HepG2 (cell line): ENCODE measurements around the gene ZFPM1. TPM values are rescaled to one million over a fixed set of nuclear protein-coding genes. Genes with fewer than 3 reads are reported as not detected.
A peak's percentile ranks its signal among the peaks of the same experiment; 100 is the strongest.

ENCODE experiments used
- CBFB ChIP-seq: sonication (generic); formaldehyde crosslinking; IDR thresholded peaks from 2 replicates; pipeline ENCODE4 v1.4.0; 2020; ENCODE audit warnings: missing genetic modification reagents
- FOXK2 ChIP-seq: fragments of 450-650 bp; IDR thresholded peaks from 2 replicates; pipeline ENCODE4 v1.6.1; 2016
- GATAD1 ChIP-seq: IDR thresholded peaks from 2 replicates; pipeline ENCODE4 v1.6.1; 2016; ENCODE audit warnings: missing genetic modification reagents, missing compliant biosample characterization
- JUN ChIP-seq: sonication (generic); formaldehyde crosslinking; IDR thresholded peaks from 2 replicates; pipeline ENCODE4 v1.4.0; 2020; ENCODE audit warnings: mild to moderate bottlenecking, missing genetic modification reagents
- MTF1 ChIP-seq: sonication (generic); formaldehyde crosslinking; IDR thresholded peaks from 2 replicates; pipeline ENCODE4 v1.5.0; 2020; ENCODE audit warnings: missing genetic modification reagents
- PAX8 ChIP-seq: sonication (generic); formaldehyde crosslinking; IDR thresholded peaks from 2 replicates; pipeline ENCODE4 v1.8.0; 2022; ENCODE audit warnings: mild to moderate bottlenecking, missing genetic modification reagents, borderline replicate concordance
- PITX1 ChIP-seq: sonication (generic); formaldehyde crosslinking; IDR thresholded peaks from 2 replicates; pipeline ENCODE4 v1.5.1; 2020; ENCODE audit warnings: mild to moderate bottlenecking, missing genetic modification reagents
- RBAK ChIP-seq: sonication (generic); formaldehyde crosslinking; IDR thresholded peaks from 2 replicates; pipeline ENCODE4 v1.5.1; 2020; ENCODE audit warnings: mild to moderate bottlenecking, missing genetic modification reagents
- RXRB ChIP-seq: IDR thresholded peaks from 2 replicates; pipeline ENCODE4 v1.6.1; 2016; ENCODE audit warnings: borderline replicate concordance, missing genetic modification reagents, missing compliant biosample characterization
- TAF15 ChIP-seq: fragments of 200-400 bp; formaldehyde crosslinking; IDR thresholded peaks from one replicate; pipeline ENCODE4 v1.6.1; 2018; ENCODE audit warnings: mild to moderate bottlenecking, low read depth, low read length; ENCODE audit not compliant: poor library complexity, severe bottlenecking
- THAP11 ChIP-seq: IDR thresholded peaks from 2 replicates; pipeline ENCODE4 v1.6.1; 2016; ENCODE audit warnings: missing biosample characterization, missing genetic modification reagents
- ZNF329 ChIP-seq: sonication (generic); formaldehyde crosslinking; IDR thresholded peaks from 2 replicates; pipeline ENCODE4 v1.9.0; 2021; ENCODE audit warnings: low read depth, mild to moderate bottlenecking, missing genetic modification reagents
- ZNF34 ChIP-seq: sonication (generic); formaldehyde crosslinking; IDR thresholded peaks from 2 replicates; pipeline ENCODE4 v1.4.0; 2020; ENCODE audit warnings: mild to moderate bottlenecking, missing genetic modification reagents, borderline replicate concordance
- ZNF749 ChIP-seq: sonication (generic); formaldehyde crosslinking; IDR thresholded peaks from 2 replicates; pipeline ENCODE4 v1.8.0; 2022; ENCODE audit warnings: mild to moderate bottlenecking, missing genetic modification reagents, moderate library complexity, borderline replicate concordance
- polyA plus RNA-seq, 8 experiments: library from polyadenylated mRNA; depleted of rRNA in 3 of 8; stranded (reverse) in 7 of 8; unstranded in 1 of 8; fragments of >200 nt; fragmentation: Illumina TruSeq in 4 of 8; extraction: Trizol in 4 of 8; gene quantifications; 2 replicates each; pipeline versions ENCODE4 v1.2.1 to v1.2.3, GENCODE V29; 2011 to 2016; ENCODE audit warnings: low read depth in 4 of 8, missing spikeins in 1 of 8, mixed read lengths in 1 of 8; ENCODE audit not compliant: insufficient read depth in 1 of 8
- total RNA-seq, 5 experiments: library from RNA; depleted of rRNA; stranded (reverse); fragments of >200 nt; fragmentation: Illumina TruSeq; extraction: Trizol; gene quantifications; 2 replicates each; pipeline ENCODE4 v1.2.3, GENCODE V29; 2016; ENCODE audit warnings: low read depth in 1 of 5
- TF ChIP-seq, protein P1 (sequence below): sonication (generic); formaldehyde crosslinking; IDR thresholded peaks from 2 replicates; pipeline ENCODE4 v1.4.0; 2020; ENCODE audit warnings: missing genetic modification reagents
- TF ChIP-seq, protein P2 (sequence below): sonication (generic); formaldehyde crosslinking; IDR thresholded peaks from 2 replicates; pipeline ENCODE4 v1.4.0; 2020; ENCODE audit warnings: missing genetic modification reagents, borderline replicate concordance
- TF ChIP-seq, protein P3 (sequence below): sonication (generic); IDR thresholded peaks from 2 replicates; pipeline ENCODE4 v1.6.1; 2016; ENCODE audit warnings: low read depth, borderline replicate concordance
- TF ChIP-seq, protein P4 (sequence below): sonication (generic); formaldehyde crosslinking; IDR thresholded peaks from 2 replicates; pipeline ENCODE4 v1.4.0; 2020; ENCODE audit warnings: low read depth, mild to moderate bottlenecking, missing genetic modification reagents

Gene ZFPM1
- total and polyA plus RNA-seq, 2 of the 13 experiments (the other 11 are each of a cell fraction or from before 2014, with no cell fraction given) = 1.3 to 3.8 TPM

DNA sequence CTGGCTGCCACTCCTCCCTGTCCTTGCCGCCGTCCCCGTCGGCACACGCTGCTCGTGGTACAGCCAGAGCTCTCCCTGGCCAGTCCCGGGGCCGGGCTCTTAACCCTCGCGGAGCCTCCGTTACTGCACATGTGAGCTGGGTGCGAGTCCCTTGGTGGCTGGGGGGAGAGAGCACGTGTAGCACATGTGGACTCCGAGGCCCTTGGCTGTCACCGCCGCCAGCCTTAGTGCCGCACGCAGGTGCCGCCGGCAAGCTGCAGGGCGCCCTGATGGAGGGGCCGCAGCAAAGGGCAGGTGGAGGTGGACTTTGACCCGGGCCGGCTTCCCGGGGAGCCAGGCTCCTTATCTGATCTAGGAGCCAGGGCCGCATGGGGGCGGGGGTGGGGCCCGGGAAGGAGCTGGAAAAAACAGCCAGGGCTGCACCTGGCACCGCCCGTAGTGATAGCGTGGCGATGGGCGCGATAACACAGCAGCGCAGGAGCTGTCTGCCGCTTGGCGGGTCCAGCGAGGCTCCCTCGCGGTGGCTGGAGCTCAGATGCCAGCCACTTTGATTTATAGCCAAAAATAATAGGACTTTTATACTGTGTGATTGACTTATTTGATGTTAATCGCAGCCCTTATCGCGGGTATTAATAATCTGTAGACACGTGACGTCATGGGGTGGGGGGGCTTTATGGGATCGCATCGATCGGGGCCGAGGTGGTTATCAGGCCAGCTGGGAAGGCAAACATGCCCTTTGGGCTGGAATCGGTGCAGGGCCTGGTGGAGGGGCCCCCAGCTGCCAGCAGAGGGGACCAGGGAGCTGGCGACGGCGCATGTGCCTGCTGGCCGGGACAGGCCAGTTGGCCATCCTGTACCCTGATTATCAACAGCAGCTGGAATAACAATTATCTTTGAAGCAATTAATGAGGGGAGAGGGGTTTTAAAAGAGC is 35.1 kb downstream of the ZFPM1 start (continued):
- TF ChIP-seq, protein P1, sequence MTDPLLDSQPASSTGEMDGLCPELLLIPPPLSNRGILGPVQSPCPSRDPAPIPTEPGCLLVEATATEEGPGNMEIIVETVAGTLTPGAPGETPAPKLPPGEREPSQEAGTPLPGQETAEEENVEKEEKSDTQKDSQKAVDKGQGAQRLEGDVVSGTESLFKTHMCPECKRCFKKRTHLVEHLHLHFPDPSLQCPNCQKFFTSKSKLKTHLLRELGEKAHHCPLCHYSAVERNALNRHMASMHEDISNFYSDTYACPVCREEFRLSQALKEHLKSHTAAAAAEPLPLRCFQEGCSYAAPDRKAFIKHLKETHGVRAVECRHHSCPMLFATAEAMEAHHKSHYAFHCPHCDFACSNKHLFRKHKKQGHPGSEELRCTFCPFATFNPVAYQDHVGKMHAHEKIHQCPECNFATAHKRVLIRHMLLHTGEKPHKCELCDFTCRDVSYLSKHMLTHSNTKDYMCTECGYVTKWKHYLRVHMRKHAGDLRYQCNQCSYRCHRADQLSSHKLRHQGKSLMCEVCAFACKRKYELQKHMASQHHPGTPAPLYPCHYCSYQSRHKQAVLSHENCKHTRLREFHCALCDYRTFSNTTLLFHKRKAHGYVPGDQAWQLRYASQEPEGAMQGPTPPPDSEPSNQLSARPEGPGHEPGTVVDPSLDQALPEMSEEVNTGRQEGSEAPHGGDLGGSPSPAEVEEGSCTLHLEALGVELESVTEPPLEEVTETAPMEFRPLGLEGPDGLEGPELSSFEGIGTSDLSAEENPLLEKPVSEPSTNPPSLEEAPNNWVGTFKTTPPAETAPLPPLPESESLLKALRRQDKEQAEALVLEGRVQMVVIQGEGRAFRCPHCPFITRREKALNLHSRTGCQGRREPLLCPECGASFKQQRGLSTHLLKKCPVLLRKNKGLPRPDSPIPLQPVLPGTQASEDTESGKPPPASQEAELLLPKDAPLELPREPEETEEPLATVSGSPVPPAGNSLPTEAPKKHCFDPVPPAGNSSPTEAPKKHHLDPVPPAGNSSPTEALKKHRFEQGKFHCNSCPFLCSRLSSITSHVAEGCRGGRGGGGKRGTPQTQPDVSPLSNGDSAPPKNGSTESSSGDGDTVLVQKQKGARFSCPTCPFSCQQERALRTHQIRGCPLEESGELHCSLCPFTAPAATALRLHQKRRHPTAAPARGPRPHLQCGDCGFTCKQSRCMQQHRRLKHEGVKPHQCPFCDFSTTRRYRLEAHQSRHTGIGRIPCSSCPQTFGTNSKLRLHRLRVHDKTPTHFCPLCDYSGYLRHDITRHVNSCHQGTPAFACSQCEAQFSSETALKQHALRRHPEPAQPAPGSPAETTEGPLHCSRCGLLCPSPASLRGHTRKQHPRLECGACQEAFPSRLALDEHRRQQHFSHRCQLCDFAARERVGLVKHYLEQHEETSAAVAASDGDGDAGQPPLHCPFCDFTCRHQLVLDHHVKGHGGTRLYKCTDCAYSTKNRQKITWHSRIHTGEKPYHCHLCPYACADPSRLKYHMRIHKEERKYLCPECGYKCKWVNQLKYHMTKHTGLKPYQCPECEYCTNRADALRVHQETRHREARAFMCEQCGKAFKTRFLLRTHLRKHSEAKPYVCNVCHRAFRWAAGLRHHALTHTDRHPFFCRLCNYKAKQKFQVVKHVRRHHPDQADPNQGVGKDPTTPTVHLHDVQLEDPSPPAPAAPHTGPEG (CRISPR knock-in tag) = peak; percentile 99
- TF ChIP-seq ZNF34 (CRISPR knock-in tag) (peak; percentile 100), FOXK2 (0 out of 2 replicates have a peak, but pooled peaks have one; percentile 57), TAF15 (peak; percentile 94), GATAD1 (CRISPR knock-in tag) (peak; percentile 92), PITX1 (CRISPR knock-in tag) (peak; percentile 99), PAX8 (peak; percentile 100; the same call in 1 of the 2 replicates), RBAK (CRISPR knock-in tag) (peak; percentile 94; the same call in 1 of the 2 replicates), CBFB (peak; percentile 98), ZNF749 (CRISPR knock-in tag) (peak; percentile 100), JUN (CRISPR knock-in tag) (peak; percentile 100), THAP11 (CRISPR knock-in tag) (peak; percentile 92), MTF1 (peak; percentile 99), RXRB (CRISPR knock-in tag) (peak; percentile 99), ZNF329 (CRISPR knock-in tag) (peak; percentile 99)
- TF ChIP-seq, protein P2, sequence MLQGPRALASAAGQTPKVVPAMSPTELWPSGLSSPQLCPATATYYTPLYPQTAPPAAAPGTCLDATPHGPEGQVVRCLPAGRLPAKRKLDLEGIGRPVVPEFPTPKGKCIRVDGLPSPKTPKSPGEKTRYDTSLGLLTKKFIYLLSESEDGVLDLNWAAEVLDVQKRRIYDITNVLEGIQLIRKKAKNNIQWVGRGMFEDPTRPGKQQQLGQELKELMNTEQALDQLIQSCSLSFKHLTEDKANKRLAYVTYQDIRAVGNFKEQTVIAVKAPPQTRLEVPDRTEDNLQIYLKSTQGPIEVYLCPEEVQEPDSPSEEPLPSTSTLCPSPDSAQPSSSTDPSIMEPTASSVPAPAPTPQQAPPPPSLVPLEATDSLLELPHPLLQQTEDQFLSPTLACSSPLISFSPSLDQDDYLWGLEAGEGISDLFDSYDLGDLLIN = peak; percentile 100; the same call in 1 of the 2 replicates
- TF ChIP-seq, protein P3, sequence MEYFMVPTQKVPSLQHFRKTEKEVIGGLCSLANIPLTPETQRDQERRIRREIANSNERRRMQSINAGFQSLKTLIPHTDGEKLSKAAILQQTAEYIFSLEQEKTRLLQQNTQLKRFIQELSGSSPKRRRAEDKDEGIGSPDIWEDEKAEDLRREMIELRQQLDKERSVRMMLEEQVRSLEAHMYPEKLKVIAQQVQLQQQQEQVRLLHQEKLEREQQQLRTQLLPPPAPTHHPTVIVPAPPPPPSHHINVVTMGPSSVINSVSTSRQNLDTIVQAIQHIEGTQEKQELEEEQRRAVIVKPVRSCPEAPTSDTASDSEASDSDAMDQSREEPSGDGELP = peak; percentile 92
- TF ChIP-seq, protein P4, sequence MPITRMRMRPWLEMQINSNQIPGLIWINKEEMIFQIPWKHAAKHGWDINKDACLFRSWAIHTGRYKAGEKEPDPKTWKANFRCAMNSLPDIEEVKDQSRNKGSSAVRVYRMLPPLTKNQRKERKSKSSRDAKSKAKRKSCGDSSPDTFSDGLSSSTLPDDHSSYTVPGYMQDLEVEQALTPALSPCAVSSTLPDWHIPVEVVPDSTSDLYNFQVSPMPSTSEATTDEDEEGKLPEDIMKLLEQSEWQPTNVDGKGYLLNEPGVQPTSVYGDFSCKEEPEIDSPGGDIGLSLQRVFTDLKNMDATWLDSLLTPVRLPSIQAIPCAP (CRISPR knock-in tag) = peak; percentile 100
